Right lobe of liver (tissue), 4 donors: ENCODE data around the gene GOLGA6L2.
"Not testable (repeated sequence)": the region's sequence is repeated elsewhere in the genome, so short reads cannot be mapped to it uniquely, and the experiment has no call there.

Experiments used
- POLR2A ChIP-seq: fragments of 450-650 bp; IDR thresholded peaks from one replicate; pipeline ENCODE4 v1.6.1; 2017; ENCODE audit warnings: antibody characterized with exemption, mild to moderate bottlenecking
- TF ChIP-seq, protein P1 (sequence below), 4 donors: fragments of 200-600 bp in 3 of 4; fragments of 450-650 bp in 1 of 4; IDR thresholded peaks; one replicate each; pipeline versions ENCODE4 v1.5.1 to v1.8.0; 2016 to 2022; ENCODE audit warnings: antibody characterized with exemption in 4 of 4, mild to moderate bottlenecking in 2 of 4
- donor health status: DM: no; HTN: no; CAD: no.
- donor health status: DM: no; HTN: no; CAD: no.
- donor health status: DM: no; HTN: yes; CAD: no.

DNA sequence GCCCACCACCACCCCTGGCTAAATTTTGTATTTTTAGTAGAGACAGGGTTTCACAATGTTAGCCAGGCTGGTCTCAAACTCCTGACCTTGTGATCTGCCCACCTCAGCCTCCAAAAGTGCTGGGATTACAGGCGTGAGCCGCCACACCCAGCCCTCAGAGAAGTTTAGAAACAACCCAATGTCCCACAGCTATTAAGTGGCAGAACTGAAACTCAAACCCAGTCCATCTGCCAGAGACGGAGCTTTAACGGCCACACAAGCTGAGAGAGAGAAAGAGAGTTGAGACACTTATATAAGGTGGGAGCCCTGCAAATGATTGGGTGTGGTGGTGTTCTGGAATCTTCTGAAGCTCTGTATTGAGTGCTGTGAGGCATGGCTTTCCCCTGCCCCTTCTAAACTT lies 48.7 kb downstream of the GOLGA6L2 start:
- TF ChIP-seq, protein P1, sequence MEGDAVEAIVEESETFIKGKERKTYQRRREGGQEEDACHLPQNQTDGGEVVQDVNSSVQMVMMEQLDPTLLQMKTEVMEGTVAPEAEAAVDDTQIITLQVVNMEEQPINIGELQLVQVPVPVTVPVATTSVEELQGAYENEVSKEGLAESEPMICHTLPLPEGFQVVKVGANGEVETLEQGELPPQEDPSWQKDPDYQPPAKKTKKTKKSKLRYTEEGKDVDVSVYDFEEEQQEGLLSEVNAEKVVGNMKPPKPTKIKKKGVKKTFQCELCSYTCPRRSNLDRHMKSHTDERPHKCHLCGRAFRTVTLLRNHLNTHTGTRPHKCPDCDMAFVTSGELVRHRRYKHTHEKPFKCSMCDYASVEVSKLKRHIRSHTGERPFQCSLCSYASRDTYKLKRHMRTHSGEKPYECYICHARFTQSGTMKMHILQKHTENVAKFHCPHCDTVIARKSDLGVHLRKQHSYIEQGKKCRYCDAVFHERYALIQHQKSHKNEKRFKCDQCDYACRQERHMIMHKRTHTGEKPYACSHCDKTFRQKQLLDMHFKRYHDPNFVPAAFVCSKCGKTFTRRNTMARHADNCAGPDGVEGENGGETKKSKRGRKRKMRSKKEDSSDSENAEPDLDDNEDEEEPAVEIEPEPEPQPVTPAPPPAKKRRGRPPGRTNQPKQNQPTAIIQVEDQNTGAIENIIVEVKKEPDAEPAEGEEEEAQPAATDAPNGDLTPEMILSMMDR (IDR thresholded peaks at IDR 0.05): not testable (repeated sequence)
- TF ChIP-seq POLR2A: not testable (repeated sequence)
